ENCODE data around the gene GXYLT2. TPM values are rescaled to one million over a fixed set of nuclear protein-coding genes. Genes with fewer than 3 reads are reported as not detected.

The GXYLT2 gene
- total and polyA plus RNA-seq, 2 of the 13 experiments (the other 11 are each of a cell fraction or from before 2014, with no cell fraction given), result 4.3 to 6.9 TPM

DNA sequence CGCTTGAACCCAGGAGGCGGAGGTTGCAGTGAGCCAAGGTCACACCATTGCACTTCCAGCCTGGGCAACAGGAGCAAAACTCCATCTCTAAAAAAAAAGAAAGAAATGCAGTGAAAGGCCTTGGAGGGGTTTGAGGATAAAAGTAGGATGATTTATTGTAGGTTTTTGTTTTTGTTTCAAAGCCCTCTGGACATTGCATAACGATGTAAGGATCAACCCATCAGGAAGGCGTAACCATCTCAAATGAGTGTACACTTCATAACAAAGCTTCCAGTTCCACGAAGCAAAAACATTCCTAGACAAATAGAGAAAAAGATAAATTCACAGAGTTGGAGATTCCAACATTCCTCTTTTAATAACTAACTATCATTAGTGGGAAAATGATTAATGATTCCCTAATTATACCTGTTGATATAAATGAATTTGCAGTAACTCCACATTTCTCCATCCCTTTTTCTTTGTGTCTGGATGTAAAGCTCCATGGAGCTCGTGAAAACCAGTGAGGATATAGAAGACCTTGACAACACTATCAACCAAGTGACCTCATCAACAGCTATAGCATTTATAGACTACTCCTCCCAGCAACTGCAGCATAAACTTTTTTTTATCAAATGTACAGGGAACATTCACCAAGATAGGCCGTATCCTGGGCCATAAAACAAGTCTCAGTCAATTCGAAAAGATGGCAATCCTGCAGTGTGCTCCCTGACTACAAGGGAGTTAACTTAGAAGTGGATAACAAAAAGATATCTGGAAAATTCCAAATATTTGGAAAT is 60.1 kb downstream of the GXYLT2 start:
- Histone ChIP-seq H3K27ac (ENCODE audit: extremely low read length, insufficient read depth, low read length) (no peak overlapping the region), H3K4me2 (ENCODE audit: low read depth, low read length) (no peak overlapping the region), H3K27me3 (ENCODE audit: control insufficient read depth in 1 of 2, insufficient read depth in 2 of 2, low read length in 2 of 2) (no peaks in the 10 kb centered on the region), H3K79me2 (ENCODE audit: insufficient read depth, low read length) (no peaks in the 10 kb centered on the region), H3K9me3 (ENCODE audit: low read length) (no peaks in the 10 kb centered on the region), H4K20me1 (ENCODE audit: insufficient read depth, low read length) (no peaks in the 10 kb centered on the region), H3K9ac (ENCODE audit: insufficient read depth, low read depth, low read length) (no peak overlapping the region), H3K36me3 (replicated peaks in 1 of 2; ENCODE audit: control insufficient read depth in 1 of 2, insufficient read depth in 2 of 2, low read length in 2 of 2) (no peaks in the 10 kb centered on the region), H2AFZ (ENCODE audit: low read length) (no peak overlapping the region), H3K4me1 (ENCODE audit: insufficient read depth, low read length) (peaks cover 56% of the 10 kb centered on the region), H3K4me3 (replicated peaks in 1 of 3; ENCODE audit: insufficient read depth in 1 of 3, low read depth in 2 of 3, low read length in 3 of 3) (no peak overlapping the region)
- FAIRE-seq, result no peak
- BruUV-seq (replicated peaks), result no TSS peak
- intact Hi-C loops (cut with micrococcal nuclease; ENCODE audit: unreplicated experiment), result no loop called here
- no peak for DNase-seq (ENCODE audit: low spot score)
- 90% methylated on average over 8 of the region's 8 CpGs for WGBS (ENCODE audit: low lambda C conversion rate)
- ChIA-PET CTCF (ENCODE audit: low intra/inter-chr PET ratio, low total read pairs) (no interaction called here), POLR2A (interaction anchor here (0.6 kb wide), 1 partner anchor 55 kb away, joined by 4 read pairs; no protein-coding TSS in a partner anchor)
- in situ Hi-C loops (cut with HindIII; ENCODE audit: extremely low pct_ligation_motif_present, low pct_unique_long_range_greater_than_20kb), result loop anchor here (5.0 kb wide), 1 partner anchor 54 kb away; no protein-coding TSS in a partner anchor
- no peak for ATAC-seq
- TF ChIP-seq HIVEP1 (CRISPR knock-in tag; IDR thresholded peaks at IDR 0.05) (no peak), FOXM1 (CRISPR knock-in tag; IDR thresholded peaks at IDR 0.05) (no peak), SETDB1 (CRISPR knock-in tag; IDR thresholded peaks at IDR 0.05; ENCODE audit: borderline replicate concordance) (no peak), ZNF713 (CRISPR knock-in tag; IDR thresholded peaks at IDR 0.05) (no peak), FOXP1 (IDR thresholded peaks at IDR 0.05) (no peak), FOXP1 (CRISPR knock-in tag; IDR thresholded peaks at IDR 0.05) (no peak), ZNF674 (CRISPR knock-in tag; IDR thresholded peaks at IDR 0.05; ENCODE audit: low read depth) (no peak), ZNF577 (CRISPR knock-in tag; IDR thresholded peaks at IDR 0.05; ENCODE audit: borderline replicate concordance, low read depth) (no peak), HOXD1 (CRISPR knock-in tag; IDR thresholded peaks at IDR 0.05) (no peak), NR2C2 (CRISPR knock-in tag; IDR thresholded peaks at IDR 0.05; ENCODE audit: borderline replicate concordance) (no peak), MTA3 (CRISPR knock-in tag; IDR thresholded peaks at IDR 0.05) (no peak)
- TF ChIP-seq, protein P1, sequence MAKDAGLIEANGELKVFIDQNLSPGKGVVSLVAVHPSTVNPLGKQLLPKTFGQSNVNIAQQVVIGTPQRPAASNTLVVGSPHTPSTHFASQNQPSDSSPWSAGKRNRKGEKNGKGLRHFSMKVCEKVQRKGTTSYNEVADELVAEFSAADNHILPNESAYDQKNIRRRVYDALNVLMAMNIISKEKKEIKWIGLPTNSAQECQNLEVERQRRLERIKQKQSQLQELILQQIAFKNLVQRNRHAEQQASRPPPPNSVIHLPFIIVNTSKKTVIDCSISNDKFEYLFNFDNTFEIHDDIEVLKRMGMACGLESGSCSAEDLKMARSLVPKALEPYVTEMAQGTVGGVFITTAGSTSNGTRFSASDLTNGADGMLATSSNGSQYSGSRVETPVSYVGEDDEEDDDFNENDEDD (CRISPR knock-in tag; IDR thresholded peaks at IDR 0.05; ENCODE audit: borderline replicate concordance), result no peak
- TF ChIP-seq, protein P2, sequence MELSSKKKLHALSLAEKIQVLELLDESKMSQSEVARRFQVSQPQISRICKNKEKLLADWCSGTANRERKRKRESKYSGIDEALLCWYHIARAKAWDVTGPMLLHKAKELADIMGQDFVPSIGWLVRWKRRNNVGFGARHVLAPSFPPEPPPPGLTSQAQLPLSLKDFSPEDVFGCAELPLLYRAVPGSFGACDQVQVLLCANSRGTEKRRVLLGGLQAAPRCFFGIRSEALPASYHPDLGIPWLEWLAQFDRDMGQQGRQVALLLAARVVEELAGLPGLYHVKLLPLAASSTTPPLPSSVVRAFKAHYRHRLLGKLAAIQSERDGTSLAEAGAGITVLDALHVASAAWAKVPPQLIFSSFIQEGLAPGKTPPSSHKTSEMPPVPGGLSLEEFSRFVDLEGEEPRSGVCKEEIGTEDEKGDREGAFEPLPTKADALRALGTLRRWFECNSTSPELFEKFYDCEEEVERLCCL (CRISPR knock-in tag; IDR thresholded peaks at IDR 0.05; ENCODE audit: borderline replicate concordance), result no peak
- TF ChIP-seq, protein P3, sequence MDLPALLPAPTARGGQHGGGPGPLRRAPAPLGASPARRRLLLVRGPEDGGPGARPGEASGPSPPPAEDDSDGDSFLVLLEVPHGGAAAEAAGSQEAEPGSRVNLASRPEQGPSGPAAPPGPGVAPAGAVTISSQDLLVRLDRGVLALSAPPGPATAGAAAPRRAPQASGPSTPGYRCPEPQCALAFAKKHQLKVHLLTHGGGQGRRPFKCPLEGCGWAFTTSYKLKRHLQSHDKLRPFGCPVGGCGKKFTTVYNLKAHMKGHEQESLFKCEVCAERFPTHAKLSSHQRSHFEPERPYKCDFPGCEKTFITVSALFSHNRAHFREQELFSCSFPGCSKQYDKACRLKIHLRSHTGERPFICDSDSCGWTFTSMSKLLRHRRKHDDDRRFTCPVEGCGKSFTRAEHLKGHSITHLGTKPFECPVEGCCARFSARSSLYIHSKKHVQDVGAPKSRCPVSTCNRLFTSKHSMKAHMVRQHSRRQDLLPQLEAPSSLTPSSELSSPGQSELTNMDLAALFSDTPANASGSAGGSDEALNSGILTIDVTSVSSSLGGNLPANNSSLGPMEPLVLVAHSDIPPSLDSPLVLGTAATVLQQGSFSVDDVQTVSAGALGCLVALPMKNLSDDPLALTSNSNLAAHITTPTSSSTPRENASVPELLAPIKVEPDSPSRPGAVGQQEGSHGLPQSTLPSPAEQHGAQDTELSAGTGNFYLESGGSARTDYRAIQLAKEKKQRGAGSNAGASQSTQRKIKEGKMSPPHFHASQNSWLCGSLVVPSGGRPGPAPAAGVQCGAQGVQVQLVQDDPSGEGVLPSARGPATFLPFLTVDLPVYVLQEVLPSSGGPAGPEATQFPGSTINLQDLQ (CRISPR knock-in tag; IDR thresholded peaks at IDR 0.05), result no peak
- TF ChIP-seq, protein P4, sequence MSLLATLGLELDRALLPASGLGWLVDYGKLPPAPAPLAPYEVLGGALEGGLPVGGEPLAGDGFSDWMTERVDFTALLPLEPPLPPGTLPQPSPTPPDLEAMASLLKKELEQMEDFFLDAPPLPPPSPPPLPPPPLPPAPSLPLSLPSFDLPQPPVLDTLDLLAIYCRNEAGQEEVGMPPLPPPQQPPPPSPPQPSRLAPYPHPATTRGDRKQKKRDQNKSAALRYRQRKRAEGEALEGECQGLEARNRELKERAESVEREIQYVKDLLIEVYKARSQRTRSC (CRISPR knock-in tag; IDR thresholded peaks at IDR 0.05; ENCODE audit: low read depth), result no peak
- TF ChIP-seq, protein P5, sequence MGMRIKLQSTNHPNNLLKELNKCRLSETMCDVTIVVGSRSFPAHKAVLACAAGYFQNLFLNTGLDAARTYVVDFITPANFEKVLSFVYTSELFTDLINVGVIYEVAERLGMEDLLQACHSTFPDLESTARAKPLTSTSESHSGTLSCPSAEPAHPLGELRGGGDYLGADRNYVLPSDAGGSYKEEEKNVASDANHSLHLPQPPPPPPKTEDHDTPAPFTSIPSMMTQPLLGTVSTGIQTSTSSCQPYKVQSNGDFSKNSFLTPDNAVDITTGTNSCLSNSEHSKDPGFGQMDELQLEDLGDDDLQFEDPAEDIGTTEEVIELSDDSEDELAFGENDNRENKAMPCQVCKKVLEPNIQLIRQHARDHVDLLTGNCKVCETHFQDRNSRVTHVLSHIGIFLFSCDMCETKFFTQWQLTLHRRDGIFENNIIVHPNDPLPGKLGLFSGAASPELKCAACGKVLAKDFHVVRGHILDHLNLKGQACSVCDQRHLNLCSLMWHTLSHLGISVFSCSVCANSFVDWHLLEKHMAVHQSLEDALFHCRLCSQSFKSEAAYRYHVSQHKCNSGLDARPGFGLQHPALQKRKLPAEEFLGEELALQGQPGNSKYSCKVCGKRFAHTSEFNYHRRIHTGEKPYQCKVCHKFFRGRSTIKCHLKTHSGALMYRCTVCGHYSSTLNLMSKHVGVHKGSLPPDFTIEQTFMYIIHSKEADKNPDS (CRISPR knock-in tag; IDR thresholded peaks at IDR 0.05), result no peak

Measured in HepG2 (cell line).